ENCODE data around the gene DYSF. TPM values are rescaled to one million over a fixed set of nuclear protein-coding genes. Genes with fewer than 3 reads are reported as not detected.
"Not testable (repeated sequence)": the region's sequence is repeated elsewhere in the genome, so short reads cannot be mapped to it uniquely, and the experiment has no call there.

The DYSF gene
- total and polyA plus RNA-seq, 8 donors, result 17.8 to 71.4 (median 21.6) TPM

DNA sequence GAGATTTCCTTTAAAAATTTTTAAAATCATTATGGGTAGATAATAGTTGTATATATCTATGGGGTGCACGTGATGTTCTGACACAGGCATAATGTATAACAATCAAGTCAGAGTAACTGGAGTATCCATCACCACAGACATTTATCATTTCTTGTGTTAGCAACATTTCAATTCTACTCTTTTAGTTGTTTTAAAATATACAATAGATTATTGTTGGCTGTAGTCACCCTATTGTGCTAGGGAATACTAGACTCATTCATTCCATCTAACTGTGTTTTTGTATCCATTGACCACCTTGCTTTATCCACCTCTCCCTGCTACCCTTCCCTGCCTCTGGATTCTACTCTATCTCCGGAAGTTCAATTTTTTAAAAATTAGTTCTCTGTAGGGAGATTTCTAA, 31.0 kb downstream of the DYSF start:
- Histone ChIP-seq H3K36me3 (peaks cover 0 to 58% of the 10 kb centered on the region in 2 donors), H3K4me3 (no peak overlapping the region), H3K4me1 (peaks cover 0 to 10% of the 10 kb centered on the region in 2 donors), H3K27ac (no peak overlapping the region), H3K9me3 (no peaks in the 10 kb centered on the region), H3K27me3 (no peaks in the 10 kb centered on the region)
- ATAC-seq (no peak), DNase-seq (no peak)
- no peak for TF ChIP-seq CTCF (IDR thresholded peaks at IDR 0.05)
- intact Hi-C loops (cut with DNase I), result no loop called here

- ATAC-seq (no peak), DNase-seq (no peak)
- Histone ChIP-seq H3K36me3 (peaks cover 0 to 56% of the 10 kb centered on the region in 2 donors), H3K9me3 (no peaks in the 10 kb centered on the region), H3K4me3 (no peak overlapping the region), H3K4me1 (no peaks in the 10 kb centered on the region), H3K27me3 (no peaks in the 10 kb centered on the region), H3K27ac (no peak overlapping the region)
- TF ChIP-seq CTCF (IDR thresholded peaks at IDR 0.05), result no peak
- intact Hi-C loops (cut with DNase I), result no loop called here
These were observed 33.7 kb downstream of the DYSF start for GRCh38 chr2:71486881-71487640.

DNA sequence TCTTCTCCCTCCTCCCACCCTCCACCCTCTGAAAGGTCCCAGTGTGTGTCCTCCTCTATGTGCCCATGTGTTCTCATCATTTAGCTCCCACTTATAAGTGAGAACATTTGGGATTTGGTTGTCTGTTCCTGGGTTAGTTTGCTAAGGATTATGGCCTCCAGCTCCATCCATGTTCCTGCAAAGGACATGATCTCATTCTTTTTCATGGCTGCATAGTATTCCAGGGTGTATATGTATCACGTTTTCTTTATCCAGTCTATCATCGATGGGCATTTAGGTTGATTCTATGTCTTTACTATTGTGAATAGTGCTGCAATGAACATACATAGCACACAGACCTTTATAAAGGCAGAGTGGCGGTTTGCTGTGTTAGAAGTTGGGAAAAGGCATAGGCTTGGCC, 38.2 kb downstream of the DYSF start:
- Histone ChIP-seq H3K36me3 (peaks cover 0 to 22% of the 10 kb centered on the region in 2 donors), H3K27ac (peak overlapping the region in 1 of 2 donors; percentile 55)
- H3K9me3 ChIP-seq; H3K27me3 ChIP-seq; H3K4me3 ChIP-seq; intact Hi-C loops (cut with DNase I); ATAC-seq; DNase-seq; H3K4me1 ChIP-seq: not testable (repeated sequence)

- Histone ChIP-seq H3K27ac (peak overlapping the region in 1 of 2 donors; percentile 55), H3K36me3 (peaks cover 0 to 18% of the 10 kb centered on the region in 2 donors), H3K4me1 (no peaks in the 10 kb centered on the region), H3K9me3 (no peaks in the 10 kb centered on the region), H3K27me3 (no peaks in the 10 kb centered on the region), H3K4me3 (no peak overlapping the region)
- intact Hi-C loops (cut with DNase I), result no loop called here
- no peak for TF ChIP-seq CTCF (IDR thresholded peaks at IDR 0.05)
- DNase-seq (peak in 1 of 4 donors; percentile 47), ATAC-seq (peak; percentile 49)
These were observed 38.8 kb downstream of the DYSF start for GRCh38 chr2:71492112-71492511.

DNA sequence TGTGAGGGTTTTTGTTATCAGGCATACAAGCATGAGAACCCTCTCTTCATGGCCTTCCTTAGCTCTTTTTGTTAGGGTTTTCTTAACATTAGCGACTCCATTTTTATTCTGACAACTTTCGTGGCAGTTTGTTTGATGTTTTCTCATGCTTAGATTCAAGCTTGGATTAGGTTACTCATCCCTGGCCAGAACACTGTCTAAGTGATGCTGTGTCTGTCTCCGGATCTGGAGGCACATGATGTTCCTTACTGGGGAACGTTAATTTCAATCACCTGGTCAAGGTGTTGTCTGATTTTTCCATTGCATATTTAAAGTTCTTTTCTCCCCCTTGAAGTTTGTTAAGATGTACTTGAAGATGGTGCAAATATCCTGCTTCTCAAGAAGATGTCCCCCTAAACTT, 40.7 kb downstream of the DYSF start:
- Histone ChIP-seq H3K36me3 (peaks cover 0 to 11% of the 10 kb centered on the region in 2 donors), H3K27me3 (no peaks in the 10 kb centered on the region), H3K4me3 (no peak overlapping the region), H3K4me1 (peaks cover 0 to 10% of the 10 kb centered on the region in 2 donors), H3K9me3 (no peaks in the 10 kb centered on the region), H3K27ac (no peak overlapping the region)
- no peak for TF ChIP-seq CTCF (IDR thresholded peaks at IDR 0.05)
- ATAC-seq (no peak), DNase-seq (no peak)
- intact Hi-C loops (cut with DNase I), result no loop called here

Measured in left lung (tissue), 10 donors.